Endodermal cell (in vitro differentiated cells): ENCODE data around the gene ZNF384. TPM values are rescaled to one million over a fixed set of nuclear protein-coding genes. Genes with fewer than 3 reads are reported as not detected.
A peak's percentile ranks its signal among the peaks of the same experiment; 100 is the strongest.

ENCODE experiments used
- DNase-seq: peaks from one replicate; pipeline ENCODE4 v3.0.0-alpha.2; 2017
- H3K27ac ChIP-seq: 2 replicates; pipeline ENCODE4 v1.5.1; 2013; ENCODE audit warnings: mild to moderate bottlenecking, low read depth, low read length, moderate library complexity
- H3K27me3 ChIP-seq: 2 replicates; pipeline ENCODE4 v1.6.1; 2013; ENCODE audit warnings: mild to moderate bottlenecking, low read length, moderate library complexity; ENCODE audit not compliant: insufficient read depth, control insufficient read depth, poor library complexity, severe bottlenecking
- H3K36me3 ChIP-seq: 2 replicates; pipeline ENCODE4 v1.7.0; 2013; ENCODE audit warnings: mild to moderate bottlenecking, low read length, moderate library complexity; ENCODE audit not compliant: control insufficient read depth, insufficient read depth
- H3K4me1 ChIP-seq: one replicate; pipeline ENCODE4 v1.7.0; 2013; ENCODE audit warnings: low read length; ENCODE audit not compliant: control insufficient read depth, insufficient read depth
- H3K4me3 ChIP-seq: 2 replicates; pipeline ENCODE4 v1.5.1; 2013; ENCODE audit warnings: mild to moderate bottlenecking, low read length, moderate library complexity
- H3K9ac ChIP-seq: 2 replicates; pipeline ENCODE4 v1.6.1; 2013; ENCODE audit warnings: mild to moderate bottlenecking, low read length, moderate library complexity; ENCODE audit not compliant: poor library complexity, severe bottlenecking; ENCODE audit errors: extremely low read depth
- H3K9me3 ChIP-seq: 2 replicates; pipeline ENCODE4 v1.6.1; 2013; ENCODE audit warnings: mild to moderate bottlenecking, low read length, moderate library complexity; ENCODE audit not compliant: control insufficient read depth
- H3K27ac Mint-ChIP-seq: 2 replicates; pipeline ENCODE4 v1.8.0; 2020; ENCODE audit warnings: mixed read lengths
- H3K27me3 Mint-ChIP-seq: 2 replicates; pipeline ENCODE4 v1.8.0; 2021; ENCODE audit warnings: mild to moderate bottlenecking, mixed read lengths; ENCODE audit not compliant: insufficient read depth
- H3K36me3 Mint-ChIP-seq: 2 replicates; pipeline ENCODE4 v1.8.0; 2020; ENCODE audit warnings: low read depth, mixed read lengths
- H3K4me1 Mint-ChIP-seq: 2 replicates; pipeline ENCODE4 v1.8.0; 2020; ENCODE audit warnings: mixed read lengths
- H3K4me3 Mint-ChIP-seq: 2 replicates; pipeline ENCODE4 v1.8.0; 2020; ENCODE audit warnings: mild to moderate bottlenecking, moderate library complexity, mixed read lengths
- H3K9me3 Mint-ChIP-seq: 2 replicates; pipeline ENCODE4 v1.8.0; 2020; ENCODE audit warnings: mild to moderate bottlenecking, mixed read lengths
- WGBS, 2 experiments: methylation state at CpG; one replicate each; pipeline versions ENCODE4 v1.1.5 to v1.1.7; 2013; ENCODE audit warnings: missing lambda C conversion rate in 2 of 2, mixed read lengths in 1 of 2; ENCODE audit not compliant: insufficient coverage in 1 of 2, insufficient read length in 1 of 2; 5-methylcytosine and 5-hydroxymethylcytosine counted together
- total RNA-seq, 2 donors: library from RNA; stranded (reverse); fragmentation: NEBNext Ultra II Directional in 1 of 2; extraction: Animal tissue kit (Norgen Biotek cat#: 25700) in 1 of 2; gene quantifications; 2 replicates in 1 of 2; 3 replicates in 1 of 2; pipeline ENCODE4 v1.2.1, GENCODE V29; 2021
- TF ChIP-seq, protein P1 (sequence below): fragments of 200-600 bp; sonication (generic); conservative IDR thresholded peaks from 2 replicates; pipeline ENCODE4 v1.5.0; 2021; ENCODE audit warnings: antibody characterized with exemption, mild to moderate bottlenecking

The ZNF384 gene
- total RNA-seq, 2 donors from 2014 or later: 74.4 to 146 TPM

DNA sequence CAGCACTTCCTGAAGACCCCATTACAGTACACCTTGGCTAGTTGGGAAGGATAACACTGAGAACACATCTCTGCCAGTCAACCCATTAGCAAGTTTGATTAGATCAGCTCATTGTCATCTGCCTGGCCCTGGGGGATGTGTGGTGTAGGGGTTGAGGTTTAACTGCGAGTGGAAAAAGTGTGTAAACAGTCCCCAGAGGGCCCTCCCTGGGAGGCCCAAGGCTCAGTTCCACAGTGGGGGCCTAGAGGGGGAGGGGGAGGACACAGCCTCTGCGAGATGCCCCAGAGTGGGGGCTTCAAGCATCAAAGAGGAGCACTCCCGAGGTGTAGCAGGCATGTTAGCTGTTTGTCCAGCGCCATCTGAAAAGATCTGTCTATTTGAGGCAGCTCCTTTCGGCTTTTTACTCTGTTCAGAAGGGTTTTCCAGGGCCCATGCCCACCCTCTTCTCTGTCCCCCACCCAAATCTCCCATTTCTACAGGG lies 53.8 kb downstream of the ZNF384 start:
- peaks cover 33% of the 10 kb centered on the region for H3K4me1 Mint-ChIP-seq
- DNase-seq: peak; percentile 65
- TF ChIP-seq, protein P1, sequence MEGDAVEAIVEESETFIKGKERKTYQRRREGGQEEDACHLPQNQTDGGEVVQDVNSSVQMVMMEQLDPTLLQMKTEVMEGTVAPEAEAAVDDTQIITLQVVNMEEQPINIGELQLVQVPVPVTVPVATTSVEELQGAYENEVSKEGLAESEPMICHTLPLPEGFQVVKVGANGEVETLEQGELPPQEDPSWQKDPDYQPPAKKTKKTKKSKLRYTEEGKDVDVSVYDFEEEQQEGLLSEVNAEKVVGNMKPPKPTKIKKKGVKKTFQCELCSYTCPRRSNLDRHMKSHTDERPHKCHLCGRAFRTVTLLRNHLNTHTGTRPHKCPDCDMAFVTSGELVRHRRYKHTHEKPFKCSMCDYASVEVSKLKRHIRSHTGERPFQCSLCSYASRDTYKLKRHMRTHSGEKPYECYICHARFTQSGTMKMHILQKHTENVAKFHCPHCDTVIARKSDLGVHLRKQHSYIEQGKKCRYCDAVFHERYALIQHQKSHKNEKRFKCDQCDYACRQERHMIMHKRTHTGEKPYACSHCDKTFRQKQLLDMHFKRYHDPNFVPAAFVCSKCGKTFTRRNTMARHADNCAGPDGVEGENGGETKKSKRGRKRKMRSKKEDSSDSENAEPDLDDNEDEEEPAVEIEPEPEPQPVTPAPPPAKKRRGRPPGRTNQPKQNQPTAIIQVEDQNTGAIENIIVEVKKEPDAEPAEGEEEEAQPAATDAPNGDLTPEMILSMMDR: no peak
- no peaks in the 10 kb centered on the region for H3K9me3 ChIP-seq
- H3K27me3 ChIP-seq: no peaks in the 10 kb centered on the region
- no peak overlapping the region for H3K4me3 ChIP-seq
- H3K27me3 Mint-ChIP-seq: peaks cover 28% of the 10 kb centered on the region
- H3K27ac Mint-ChIP-seq: peak overlapping the region; percentile 23
- H3K9ac ChIP-seq: no peak overlapping the region
- no peaks in the 10 kb centered on the region for H3K36me3 Mint-ChIP-seq
- no peaks in the 10 kb centered on the region for H3K36me3 ChIP-seq
- peak overlapping the region; percentile 21 for H3K4me3 Mint-ChIP-seq
- 63 to 82% methylated on average over 4 to 5 of the region's 5 CpGs for WGBS, 2 experiments
- H3K27ac ChIP-seq: no peak overlapping the region
- no peaks in the 10 kb centered on the region for H3K4me1 ChIP-seq
- H3K9me3 Mint-ChIP-seq: no peaks in the 10 kb centered on the region

DNA sequence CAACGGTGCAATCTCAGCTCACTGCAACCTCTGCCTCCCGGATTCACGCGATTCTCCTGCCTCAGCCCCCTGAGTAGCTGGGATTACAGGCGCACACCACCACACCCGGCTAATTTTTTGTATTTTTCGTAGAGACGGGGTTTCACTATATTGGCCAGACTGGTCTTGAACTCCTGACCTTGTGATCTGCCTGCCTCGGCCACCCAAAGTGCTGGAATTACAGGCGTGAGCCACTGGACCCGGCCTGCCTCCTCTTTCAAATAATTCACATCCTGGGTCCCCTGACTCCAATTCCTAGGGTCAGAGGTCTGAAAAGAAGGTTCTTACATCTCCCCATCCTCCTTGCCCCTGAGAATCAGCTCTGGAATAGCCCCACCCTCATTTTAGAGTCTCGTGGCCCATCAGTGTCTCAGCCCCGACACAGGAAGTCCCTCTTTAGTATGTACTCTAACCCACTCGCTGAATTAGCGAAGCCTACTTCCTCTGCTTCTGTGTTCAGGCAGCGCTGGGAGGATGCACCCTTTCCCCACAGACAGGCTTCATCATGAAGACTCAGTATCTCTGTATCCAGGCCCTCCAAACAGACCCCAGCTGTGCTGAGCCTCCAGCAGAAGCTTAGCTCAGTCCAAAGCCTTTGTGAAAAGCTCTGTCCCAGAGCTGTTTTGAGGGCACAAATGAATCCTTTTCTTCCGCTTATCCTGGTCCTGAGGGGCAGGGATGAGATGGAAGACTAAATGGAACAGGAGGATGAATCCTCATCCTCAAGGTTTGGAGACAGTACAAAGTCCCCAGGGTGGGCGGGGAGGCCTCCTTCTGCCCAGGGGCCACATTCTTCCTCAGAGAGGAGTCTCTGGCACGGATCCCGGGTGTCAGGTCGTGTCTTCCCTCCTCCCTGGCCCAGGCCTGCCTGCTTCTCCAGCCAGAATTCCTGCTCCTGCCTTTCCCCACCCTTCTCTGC lies 56.9 kb downstream of the ZNF384 start:
- peaks cover 2% of the 10 kb centered on the region for H3K27me3 Mint-ChIP-seq
- peak; percentile 58 for DNase-seq
- Histone ChIP-seq H3K9me3 (no peaks in the 10 kb centered on the region), H3K4me3 (no peak overlapping the region), H3K27me3 (no peaks in the 10 kb centered on the region), H3K4me1 (no peaks in the 10 kb centered on the region), H3K36me3 (no peaks in the 10 kb centered on the region), H3K9ac (no peak overlapping the region), H3K27ac (no peak overlapping the region)
- H3K27ac Mint-ChIP-seq: peak overlapping the region; percentile 15
- no peak overlapping the region for H3K4me3 Mint-ChIP-seq
- WGBS, 2 experiments: 85% methylated on average over 19 to 21 of the region's 21 CpGs
- H3K36me3 Mint-ChIP-seq: no peaks in the 10 kb centered on the region
- TF ChIP-seq, protein P1: no peak
- peaks cover 35% of the 10 kb centered on the region for H3K4me1 Mint-ChIP-seq
- no peaks in the 10 kb centered on the region for H3K9me3 Mint-ChIP-seq

DNA sequence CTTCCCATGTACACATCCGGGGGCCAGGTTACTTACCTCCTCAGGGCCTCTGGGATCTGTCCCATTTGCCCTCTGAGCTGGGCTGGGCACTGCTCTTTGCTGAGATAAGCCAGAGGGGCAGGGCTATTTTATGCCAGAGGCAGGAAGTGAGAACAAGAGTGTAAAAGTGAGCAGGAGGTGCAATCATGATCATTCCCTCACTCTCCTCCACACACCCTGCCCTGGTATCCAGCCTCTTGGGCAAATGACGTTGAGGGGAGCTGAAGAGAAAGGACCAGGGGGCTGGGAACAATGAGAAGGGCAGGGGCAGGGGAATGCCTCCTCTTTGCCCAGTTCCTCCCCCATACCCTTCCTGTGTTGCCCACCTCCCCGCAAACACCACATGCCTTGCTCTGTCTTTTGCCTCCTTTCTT lies 57.6 kb downstream of the ZNF384 start:
- Mint-ChIP-seq H3K36me3 (no peaks in the 10 kb centered on the region), H3K27me3 (peaks cover 2% of the 10 kb centered on the region), H3K9me3 (no peaks in the 10 kb centered on the region), H3K27ac (peak overlapping the region; percentile 4), H3K4me3 (no peak overlapping the region), H3K4me1 (peaks cover 35% of the 10 kb centered on the region)
- Histone ChIP-seq H3K36me3 (no peaks in the 10 kb centered on the region), H3K4me1 (no peaks in the 10 kb centered on the region), H3K4me3 (no peak overlapping the region), H3K27ac (no peak overlapping the region), H3K9ac (no peak overlapping the region), H3K9me3 (no peaks in the 10 kb centered on the region), H3K27me3 (no peaks in the 10 kb centered on the region)
- 81% methylated on average over 2 of the region's 3 CpGs; no CpG with 5 or more reads in 1 of the 2 experiments for WGBS, 2 experiments
- TF ChIP-seq, protein P1: no peak
- DNase-seq: peak; percentile 51
